ENCODE results near the gene CNTNAP2. TPM values are rescaled to one million over a fixed set of nuclear protein-coding genes. Genes with fewer than 3 reads are reported as not detected.

The CNTNAP2 gene
- total RNA-seq, 6 experiments from 2014 or later = 1.8 to 8.1 (median 3.9) TPM

DNA sequence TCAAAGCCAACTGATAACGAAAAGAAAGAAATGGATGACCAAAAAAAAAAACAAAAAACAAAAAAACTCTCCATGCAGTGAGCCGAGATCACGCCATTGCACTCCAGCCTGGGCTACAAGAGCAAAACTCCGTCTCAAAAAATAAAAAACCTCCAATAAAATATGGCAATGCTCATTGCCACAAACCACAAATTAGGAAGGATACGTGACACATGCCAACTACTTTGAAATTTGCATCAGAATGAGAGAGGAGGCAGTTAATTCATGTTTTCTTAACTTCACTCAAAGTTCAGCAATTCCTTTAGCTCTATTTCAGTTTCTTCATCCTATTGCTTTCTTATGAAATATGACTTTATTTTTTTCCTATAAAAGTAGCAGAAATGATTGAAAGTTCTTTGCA, 2075.9 kb downstream of the CNTNAP2 start:
- 45% methylated on average over 5 of the region's 5 CpGs for WGBS (ENCODE audit: insufficient coverage, low coverage, low lambda C conversion rate, missing lambda C conversion rate)
- no peak overlapping the region for H3K4me3 ChIP-seq
- no peaks in the 10 kb centered on the region for H3K9me3 ChIP-seq
- no peaks in the 10 kb centered on the region for H3K4me1 ChIP-seq
- ATAC-seq (no peak), DNase-seq (no peak)
- TF ChIP-seq POLR2A (IDR thresholded peaks at IDR 0.05) (no peak), CTCF (IDR thresholded peaks at IDR 0.05) (no peak)
- no peaks in the 10 kb centered on the region for H3K36me3 ChIP-seq
- intact Hi-C loops (cut with DNase I) = no loop called here
- H3K27me3 ChIP-seq = no peaks in the 10 kb centered on the region
- H3K27ac ChIP-seq = no peak overlapping the region

- Histone ChIP-seq H3K27ac (no peak overlapping the region), H3K27me3 (no peaks in the 10 kb centered on the region), H3K4me1 (no peaks in the 10 kb centered on the region), H3K9me3 (no peaks in the 10 kb centered on the region), H3K4me3 (no peak overlapping the region), H3K36me3 (no peaks in the 10 kb centered on the region)
- ATAC-seq (no peak), DNase-seq (no peak)
- 29% methylated on average over 2 of the region's 3 CpGs for WGBS (ENCODE audit: insufficient coverage, low coverage, low lambda C conversion rate, missing lambda C conversion rate)
- intact Hi-C loops (cut with DNase I) = no loop called here
- TF ChIP-seq POLR2A (IDR thresholded peaks at IDR 0.05) (no peak), CTCF (IDR thresholded peaks at IDR 0.05) (no peak)
Measured at GRCh38 chr7:148201992-148202391, 2085.4 kb downstream of the CNTNAP2 start.

GRCh38 chr7:148204639-148205304, 2088.2 kb downstream of the CNTNAP2 start:
- no peak for DNase-seq
- ATAC-seq = no peak

GRCh38 chr7:148209643-148210190, 2093.1 kb downstream of the CNTNAP2 start:
- ATAC-seq (no peak), DNase-seq (no peak)
- Histone ChIP-seq H3K27ac (no peak overlapping the region), H3K27me3 (no peaks in the 10 kb centered on the region), H3K4me3 (no peak overlapping the region), H3K4me1 (no peaks in the 10 kb centered on the region), H3K9me3 (no peaks in the 10 kb centered on the region), H3K36me3 (no peaks in the 10 kb centered on the region)
- no peak for TF ChIP-seq CTCF (IDR thresholded peaks at IDR 0.05)
- no peak for TF ChIP-seq POLR2A (IDR thresholded peaks at IDR 0.05)
- WGBS (ENCODE audit: insufficient coverage, low coverage, low lambda C conversion rate, missing lambda C conversion rate) = 55% methylated on average over 6 of the region's 6 CpGs
- intact Hi-C loops (cut with DNase I) = no loop called here

More at GRCh38 chr7:148204639-148205304, 2088.2 kb downstream of the CNTNAP2 start:
- Histone ChIP-seq H3K36me3 (no peaks in the 10 kb centered on the region), H3K4me3 (no peak overlapping the region), H3K4me1 (no peaks in the 10 kb centered on the region), H3K27ac (no peak overlapping the region), H3K9me3 (no peaks in the 10 kb centered on the region), H3K27me3 (no peaks in the 10 kb centered on the region)
- TF ChIP-seq CTCF (IDR thresholded peaks at IDR 0.05) = no peak
- TF ChIP-seq POLR2A (IDR thresholded peaks at IDR 0.05) = no peak
- intact Hi-C loops (cut with DNase I) = no loop called here
- 46% methylated on average over 9 of the region's 9 CpGs for WGBS (ENCODE audit: insufficient coverage, low coverage, low lambda C conversion rate, missing lambda C conversion rate)
